WTC11 (cell line): ENCODE results near the gene SH2D4B.

Experiments used
- JUN ChIP-seq: sonication (generic); formaldehyde crosslinking; IDR thresholded peaks from 2 replicates; pipeline ENCODE4 v1.8.0; 2023; ENCODE audit warnings: mild to moderate bottlenecking, missing genetic modification reagents
- NFYB ChIP-seq: sonication (generic); formaldehyde crosslinking; conservative IDR thresholded peaks from 2 replicates; pipeline ENCODE4 v1.8.0; 2022; ENCODE audit warnings: low read depth, missing genetic modification reagents
- NR2C2 ChIP-seq: sonication (generic); formaldehyde crosslinking; IDR thresholded peaks from 2 replicates; pipeline ENCODE4 v1.8.0; 2022; ENCODE audit warnings: mild to moderate bottlenecking, missing genetic modification reagents
- TF ChIP-seq, protein P1 (sequence below): fragments of 200-600 bp; IDR thresholded peaks from 2 replicates; pipeline ENCODE4 v1.8.0; 2022; ENCODE audit warnings: antibody characterized with exemption

DNA sequence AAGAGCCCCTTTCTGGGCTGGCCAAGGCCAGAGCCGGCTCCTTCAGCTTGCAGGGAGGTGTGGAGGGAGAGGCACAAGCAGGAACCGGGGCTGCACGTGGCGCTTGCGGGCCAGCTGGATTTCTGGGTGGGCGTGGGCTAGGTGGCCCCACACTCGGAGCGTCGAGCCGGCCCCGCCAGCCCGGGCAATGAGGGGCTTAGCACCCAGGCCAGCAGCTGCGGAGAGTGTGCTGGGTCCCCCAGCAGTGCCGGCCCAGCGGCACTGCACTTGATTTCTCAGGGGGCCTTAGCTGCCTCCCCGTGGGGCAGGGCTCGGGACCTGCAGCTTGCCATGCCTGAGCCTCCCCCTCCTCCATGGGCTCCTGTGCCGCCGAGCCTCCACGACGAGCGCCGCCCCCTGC lies 48.1 kb downstream of the SH2D4B start:
- TF ChIP-seq, protein P1, sequence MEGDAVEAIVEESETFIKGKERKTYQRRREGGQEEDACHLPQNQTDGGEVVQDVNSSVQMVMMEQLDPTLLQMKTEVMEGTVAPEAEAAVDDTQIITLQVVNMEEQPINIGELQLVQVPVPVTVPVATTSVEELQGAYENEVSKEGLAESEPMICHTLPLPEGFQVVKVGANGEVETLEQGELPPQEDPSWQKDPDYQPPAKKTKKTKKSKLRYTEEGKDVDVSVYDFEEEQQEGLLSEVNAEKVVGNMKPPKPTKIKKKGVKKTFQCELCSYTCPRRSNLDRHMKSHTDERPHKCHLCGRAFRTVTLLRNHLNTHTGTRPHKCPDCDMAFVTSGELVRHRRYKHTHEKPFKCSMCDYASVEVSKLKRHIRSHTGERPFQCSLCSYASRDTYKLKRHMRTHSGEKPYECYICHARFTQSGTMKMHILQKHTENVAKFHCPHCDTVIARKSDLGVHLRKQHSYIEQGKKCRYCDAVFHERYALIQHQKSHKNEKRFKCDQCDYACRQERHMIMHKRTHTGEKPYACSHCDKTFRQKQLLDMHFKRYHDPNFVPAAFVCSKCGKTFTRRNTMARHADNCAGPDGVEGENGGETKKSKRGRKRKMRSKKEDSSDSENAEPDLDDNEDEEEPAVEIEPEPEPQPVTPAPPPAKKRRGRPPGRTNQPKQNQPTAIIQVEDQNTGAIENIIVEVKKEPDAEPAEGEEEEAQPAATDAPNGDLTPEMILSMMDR: no peak
- TF ChIP-seq NFYB (CRISPR knock-in tag) (no peak), JUN (CRISPR knock-in tag) (no peak), NR2C2 (no peak)
